ENCODE data around the gene NAPG. TPM values are rescaled to one million over a fixed set of nuclear protein-coding genes. Genes with fewer than 3 reads are reported as not detected.

NAPG gene
- total RNA-seq, 4 donors from 2014 or later, result 21.5 to 60.6 (median 32.7) TPM

DNA sequence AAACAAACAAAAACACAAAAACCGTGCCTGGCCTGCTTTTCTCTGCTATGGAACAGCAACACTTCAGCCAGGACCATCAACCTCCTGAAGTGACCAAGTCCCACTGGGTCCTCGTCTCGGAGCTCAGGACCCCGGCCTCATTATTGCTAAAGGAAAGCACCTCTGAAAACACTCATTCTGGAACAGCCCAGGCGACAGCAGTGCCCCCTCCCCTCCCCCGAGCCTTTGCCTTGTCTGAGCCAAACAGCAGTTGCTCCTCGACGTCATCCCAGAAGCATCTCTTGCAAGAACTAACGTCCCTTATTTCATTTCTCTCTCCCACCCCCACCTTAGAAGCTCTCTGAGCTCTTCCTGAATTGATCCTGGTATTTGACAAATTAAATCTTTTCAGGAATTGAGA, 44.0 kb upstream of the NAPG start:
- intact Hi-C loops (cut with DNase I; ENCODE audit: low total_unique reads), result no loop called here
- Histone ChIP-seq H3K27me3 (no peaks in the 10 kb centered on the region), H3K9me3 (no peaks in the 10 kb centered on the region), H3K4me1 (peaks cover 0 to 5% of the 10 kb centered on the region in 2 donors), H3K36me3 (no peaks in the 10 kb centered on the region), H3K4me3 (no peak overlapping the region), H3K27ac (peak overlapping the region in 1 of 2 donors; percentile 45)
- DNase-seq, result no peak
- no peak for TF ChIP-seq POLR2A (IDR thresholded peaks at IDR 0.05)
- TF ChIP-seq, protein P1, sequence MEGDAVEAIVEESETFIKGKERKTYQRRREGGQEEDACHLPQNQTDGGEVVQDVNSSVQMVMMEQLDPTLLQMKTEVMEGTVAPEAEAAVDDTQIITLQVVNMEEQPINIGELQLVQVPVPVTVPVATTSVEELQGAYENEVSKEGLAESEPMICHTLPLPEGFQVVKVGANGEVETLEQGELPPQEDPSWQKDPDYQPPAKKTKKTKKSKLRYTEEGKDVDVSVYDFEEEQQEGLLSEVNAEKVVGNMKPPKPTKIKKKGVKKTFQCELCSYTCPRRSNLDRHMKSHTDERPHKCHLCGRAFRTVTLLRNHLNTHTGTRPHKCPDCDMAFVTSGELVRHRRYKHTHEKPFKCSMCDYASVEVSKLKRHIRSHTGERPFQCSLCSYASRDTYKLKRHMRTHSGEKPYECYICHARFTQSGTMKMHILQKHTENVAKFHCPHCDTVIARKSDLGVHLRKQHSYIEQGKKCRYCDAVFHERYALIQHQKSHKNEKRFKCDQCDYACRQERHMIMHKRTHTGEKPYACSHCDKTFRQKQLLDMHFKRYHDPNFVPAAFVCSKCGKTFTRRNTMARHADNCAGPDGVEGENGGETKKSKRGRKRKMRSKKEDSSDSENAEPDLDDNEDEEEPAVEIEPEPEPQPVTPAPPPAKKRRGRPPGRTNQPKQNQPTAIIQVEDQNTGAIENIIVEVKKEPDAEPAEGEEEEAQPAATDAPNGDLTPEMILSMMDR (IDR thresholded peaks at IDR 0.05), result no peak

DNA sequence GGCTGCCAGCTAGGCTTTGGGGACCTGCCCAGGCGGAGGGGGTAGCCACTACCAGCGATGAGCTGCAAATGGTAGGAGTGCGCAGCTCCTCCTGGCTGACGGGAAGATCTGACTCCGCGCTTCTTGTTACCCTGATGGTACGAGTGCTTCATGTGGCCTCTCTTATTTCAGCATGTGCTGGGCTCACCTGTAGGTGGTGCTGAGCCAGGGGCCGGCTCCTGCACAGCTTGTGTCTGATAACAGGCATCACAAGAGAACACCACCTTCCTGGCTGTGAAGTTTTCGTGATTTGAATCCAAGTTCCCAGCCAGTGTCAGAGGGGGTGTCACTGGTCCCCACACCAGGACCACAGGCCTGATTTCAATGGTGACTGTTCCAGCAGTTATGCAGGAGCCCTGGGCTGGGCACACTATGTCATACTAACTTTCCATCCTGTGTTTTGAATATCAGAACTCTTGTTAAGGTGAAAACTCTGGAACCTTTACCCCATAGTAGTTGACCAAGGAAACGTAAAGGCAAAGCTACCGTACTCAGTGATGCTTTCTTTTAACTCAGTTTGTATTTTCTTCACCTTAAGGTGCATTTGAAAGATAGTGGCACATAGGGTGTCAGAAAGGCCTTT, 43.4 kb upstream of the NAPG start:
- H3K27me3 ChIP-seq, result no peaks in the 10 kb centered on the region
- intact Hi-C loops (cut with DNase I; ENCODE audit: low total_unique reads), result no loop called here
- peak overlapping the region in 1 of 2 donors; percentile 45 for H3K27ac ChIP-seq
- no peaks in the 10 kb centered on the region for H3K4me1 ChIP-seq
- TF ChIP-seq, protein P1 (IDR thresholded peaks at IDR 0.05), result no peak
- no peak for TF ChIP-seq POLR2A (IDR thresholded peaks at IDR 0.05)
- H3K9me3 ChIP-seq, result no peaks in the 10 kb centered on the region
- no peak overlapping the region for H3K4me3 ChIP-seq
- no peaks in the 10 kb centered on the region for H3K36me3 ChIP-seq
- no peak for DNase-seq

DNA sequence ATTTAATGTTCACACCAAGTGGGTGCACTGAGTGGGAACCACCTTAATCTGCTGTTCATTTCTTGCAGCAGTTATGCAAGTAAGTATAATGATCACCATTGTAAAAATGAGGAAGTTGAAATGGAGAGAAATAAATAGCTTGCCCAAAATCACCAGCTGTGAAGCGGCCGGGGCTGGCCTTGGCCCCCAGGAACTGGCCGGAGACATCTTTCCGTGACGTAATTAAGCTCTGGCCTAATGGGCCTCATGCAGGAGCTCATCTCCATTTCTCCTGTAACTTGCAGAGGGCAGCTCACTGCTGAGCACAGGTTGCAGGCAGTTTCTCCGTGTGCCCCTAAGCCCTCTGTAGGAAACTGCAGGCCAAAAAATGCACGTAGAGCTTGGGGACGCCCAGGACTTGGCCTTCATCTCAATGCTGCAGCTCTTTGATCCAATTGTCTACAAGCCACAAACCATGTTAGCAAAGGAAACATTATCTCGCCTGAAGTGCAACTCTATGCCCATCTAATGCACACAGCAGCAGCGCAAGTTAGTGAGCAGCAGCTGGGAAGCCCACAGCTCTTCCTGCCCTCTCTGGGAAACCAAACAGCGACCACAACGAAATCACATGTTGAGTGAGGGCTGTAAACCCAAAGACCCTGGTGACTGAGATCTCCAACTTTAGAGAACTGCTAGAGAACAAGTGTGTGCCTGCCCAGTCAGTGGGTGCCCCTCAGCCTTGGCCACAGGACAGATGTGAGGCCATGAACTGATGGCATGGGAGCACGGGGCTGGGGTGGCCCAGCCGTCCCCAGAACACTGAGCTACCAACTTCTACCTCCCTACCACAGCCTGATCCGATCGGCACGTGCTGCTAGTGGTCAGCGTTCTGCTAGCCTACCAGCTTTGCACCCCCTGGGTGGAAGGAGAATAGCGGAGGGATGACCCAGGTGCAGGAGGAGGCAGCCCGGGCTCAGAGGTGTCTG, 42.6 kb upstream of the NAPG start:
- Histone ChIP-seq H3K4me1 (no peaks in the 10 kb centered on the region), H3K4me3 (no peak overlapping the region), H3K27me3 (no peaks in the 10 kb centered on the region), H3K9me3 (no peaks in the 10 kb centered on the region), H3K27ac (no peak overlapping the region), H3K36me3 (no peaks in the 10 kb centered on the region)
- TF ChIP-seq, protein P1 (IDR thresholded peaks at IDR 0.05), result no peak
- no peak for TF ChIP-seq POLR2A (IDR thresholded peaks at IDR 0.05)
- intact Hi-C loops (cut with DNase I; ENCODE audit: low total_unique reads), result no loop called here
- no peak for DNase-seq

DNA sequence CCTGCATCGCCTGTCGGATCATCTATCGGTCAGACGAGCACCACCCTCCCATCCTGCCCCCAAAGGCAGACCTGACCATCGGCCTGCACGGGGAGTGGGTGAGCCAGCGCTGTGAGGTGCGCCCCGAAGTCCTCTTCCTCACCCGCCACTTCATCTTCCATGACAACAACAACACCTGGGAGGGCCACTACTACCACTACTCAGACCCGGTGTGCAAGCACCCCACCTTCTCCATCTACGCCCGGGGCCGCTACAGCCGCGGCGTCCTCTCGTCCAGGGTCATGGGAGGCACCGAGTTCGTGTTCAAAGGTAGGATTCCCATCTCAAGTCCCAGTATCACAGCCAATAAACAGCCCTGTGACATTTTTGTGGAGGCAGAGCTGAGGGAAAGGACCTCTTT, 40.4 kb upstream of the NAPG start:
- H3K27ac ChIP-seq, result no peak overlapping the region
- no peaks in the 10 kb centered on the region for H3K4me1 ChIP-seq
- DNase-seq, result no peak
- H3K4me3 ChIP-seq, result no peak overlapping the region
- intact Hi-C loops (cut with DNase I; ENCODE audit: low total_unique reads), result no loop called here
- H3K27me3 ChIP-seq, result no peaks in the 10 kb centered on the region
- TF ChIP-seq, protein P1 (IDR thresholded peaks at IDR 0.05), result no peak
- TF ChIP-seq POLR2A (IDR thresholded peaks at IDR 0.05), result no peak
- no peaks in the 10 kb centered on the region for H3K9me3 ChIP-seq
- H3K36me3 ChIP-seq, result no peaks in the 10 kb centered on the region

DNA sequence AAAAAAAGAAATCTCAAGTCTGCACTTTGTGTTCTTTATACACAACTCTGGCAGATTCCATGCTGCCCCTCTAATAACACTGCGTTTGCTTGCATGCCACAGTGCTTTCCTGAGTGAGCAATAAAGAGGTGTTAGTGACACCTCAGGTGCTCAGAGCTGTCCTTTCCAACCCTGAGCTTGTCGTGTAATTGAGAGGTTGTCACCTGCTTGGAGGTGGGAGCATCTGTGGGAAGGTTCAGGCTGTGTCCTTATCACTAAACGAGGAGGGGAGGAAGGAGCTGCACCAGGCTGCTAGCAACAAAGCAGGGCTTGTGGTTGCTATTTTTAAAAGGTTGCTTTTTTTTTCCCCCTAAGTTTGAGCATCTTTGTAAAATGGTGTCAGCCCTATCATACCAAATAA, 39.5 kb upstream of the NAPG start:
- Histone ChIP-seq H3K27ac (no peak overlapping the region), H3K4me3 (no peak overlapping the region), H3K36me3 (no peaks in the 10 kb centered on the region), H3K27me3 (no peaks in the 10 kb centered on the region), H3K4me1 (no peaks in the 10 kb centered on the region), H3K9me3 (no peaks in the 10 kb centered on the region)
- TF ChIP-seq POLR2A (IDR thresholded peaks at IDR 0.05), result no peak
- TF ChIP-seq, protein P1 (IDR thresholded peaks at IDR 0.05), result no peak
- no peak for DNase-seq
- intact Hi-C loops (cut with DNase I; ENCODE audit: low total_unique reads), result no loop called here
